IMR-90 (cell line): ENCODE measurements around the gene ARHGEF7. TPM values are rescaled to one million over a fixed set of nuclear protein-coding genes. Genes with fewer than 3 reads are reported as not detected.

Experiments used
- ATAC-seq: fragments of 200-7000 bp; cut with Tn5 transposase; 2 replicates; pipeline ENCODE4 v1.9.1; 2020; ENCODE audit warnings: low read depth, mild to moderate bottlenecking, moderate library complexity
- BruUV-seq: library from RNA; stranded (reverse); fragments of 400-500 nt; replicated peaks from 2 replicates; lab custom pipeline; 2021; lab: Mats Ljungman, UMichigan
- CTCF ChIA-PET: fragments of 300-600 bp; formaldehyde crosslinking; extraction: SDS; loops from one replicate; lab custom pipeline; 2021; ENCODE audit warnings: antibody characterized with exemption; lab: Yijun Ruan, JAX
- POLR2A ChIA-PET: fragments of 300-600 bp; sonication (Branson Sonifier 250); formaldehyde crosslinking; loops from one replicate; lab custom pipeline; 2022; ENCODE audit warnings: antibody characterized with exemption; ENCODE audit not compliant: unreplicated experiment; lab: Charles Lee
- DNase-seq: peaks from one replicate; pipeline ENCODE4 v3.0.0; 2013
- H2AFZ ChIP-seq: replicated peaks from 2 replicates; pipeline ENCODE3; 2013; ENCODE audit warnings: low read length, mild to moderate bottlenecking; ENCODE audit not compliant: poor library complexity
- H2AK5ac ChIP-seq: 2 replicates; pipeline ENCODE4 v1.6.1; 2013; ENCODE audit warnings: low read depth, low read length, inconsistent platforms
- H2AK9ac ChIP-seq: replicated peaks from 2 replicates; pipeline ENCODE3; 2013; ENCODE audit warnings: mild to moderate bottlenecking, low read depth, low read length, moderate library complexity; ENCODE audit not compliant: poor library complexity
- H2BK120ac ChIP-seq: 2 replicates; pipeline ENCODE4 v1.6.1; 2013; ENCODE audit warnings: low read depth, low read length, inconsistent platforms
- H2BK15ac ChIP-seq: 3 replicates; pipeline ENCODE4 v1.6.1; 2013; ENCODE audit warnings: low read depth, low read length, inconsistent platforms
- H2BK20ac ChIP-seq: 2 replicates; pipeline ENCODE4 v1.6.1; 2013; ENCODE audit warnings: low read depth, mild to moderate bottlenecking, inconsistent platforms, low read length, moderate library complexity
- H2BK5ac ChIP-seq: 2 replicates; pipeline ENCODE4 v1.6.1; 2013; ENCODE audit warnings: mild to moderate bottlenecking, low read depth, low read length, inconsistent platforms; ENCODE audit not compliant: poor library complexity, severe bottlenecking
- H3K14ac ChIP-seq: replicated peaks from 2 replicates; pipeline ENCODE4 v1.6.1; 2013; ENCODE audit warnings: low read depth, low read length, inconsistent platforms
- H3K18ac ChIP-seq: 2 replicates; pipeline ENCODE4 v1.6.1; 2013; ENCODE audit warnings: low read depth, low read length, control low read depth
- H3K23ac ChIP-seq: 2 replicates; pipeline ENCODE4 v1.6.1; 2013; ENCODE audit warnings: low read depth, low read length, inconsistent platforms
- H3K27ac ChIP-seq: 2 replicates; pipeline ENCODE4 v1.5.1; 2013; ENCODE audit warnings: mild to moderate bottlenecking, control low read depth, low read length; ENCODE audit not compliant: insufficient read depth
- H3K27me3 ChIP-seq: 2 replicates; pipeline ENCODE4 v1.6.1; 2013; ENCODE audit warnings: low read length; ENCODE audit not compliant: control insufficient read depth, insufficient read depth
- H3K36me3 ChIP-seq: 2 replicates; pipeline ENCODE4 v1.6.1; 2013; ENCODE audit warnings: low read length, mixed read lengths; ENCODE audit not compliant: control insufficient read depth, insufficient read depth
- H3K4ac ChIP-seq: 2 replicates; pipeline ENCODE4 v1.6.1; 2013; ENCODE audit warnings: low read depth, low read length, inconsistent platforms
- H3K4me1 ChIP-seq: 2 replicates; pipeline ENCODE4 v1.6.1; 2013; ENCODE audit warnings: low read length, mixed read lengths; ENCODE audit not compliant: control insufficient read depth, insufficient read depth
- H3K4me2 ChIP-seq: 2 replicates; pipeline ENCODE4 v1.6.1; 2013; ENCODE audit warnings: low read depth, mild to moderate bottlenecking, control low read depth, low read length, moderate library complexity
- H3K4me3 ChIP-seq: 2 replicates; pipeline ENCODE4 v1.5.1; 2013; ENCODE audit warnings: low read depth, mild to moderate bottlenecking, control low read depth, low read length, moderate library complexity; ENCODE audit not compliant: insufficient read depth
- H3K56ac ChIP-seq: 2 replicates; pipeline ENCODE4 v1.6.1; 2013; ENCODE audit warnings: low read length, inconsistent platforms; ENCODE audit not compliant: insufficient read depth; ENCODE audit errors: extremely low read depth
- H3K79me1 ChIP-seq, 2 experiments: 2 replicates each; pipeline ENCODE4 v1.6.1; 2013; ENCODE audit warnings: low read length in 2 of 2, inconsistent platforms in 1 of 2, low read depth in 1 of 2
- H3K9ac ChIP-seq: 2 replicates; pipeline ENCODE4 v1.6.1; 2013; ENCODE audit warnings: low read depth, low read length, control low read depth
- H3K9me1 ChIP-seq: 2 replicates; pipeline ENCODE4 v1.6.1; 2013; ENCODE audit warnings: low read length, inconsistent platforms; ENCODE audit not compliant: insufficient read depth
- H3K9me3 ChIP-seq: 2 replicates; pipeline ENCODE4 v1.6.1; 2013; ENCODE audit warnings: low read length; ENCODE audit not compliant: control insufficient read depth, insufficient read depth
- H4K20me1 ChIP-seq: 2 replicates; pipeline ENCODE4 v1.6.1; 2013; ENCODE audit warnings: low read length, inconsistent platforms; ENCODE audit not compliant: insufficient read depth
- H4K5ac ChIP-seq: 2 replicates; pipeline ENCODE4 v1.6.1; 2013; ENCODE audit warnings: mild to moderate bottlenecking, low read depth, low read length, control low read depth
- H4K8ac ChIP-seq, 2 experiments: 2 replicates each; pipeline ENCODE4 v1.6.1; 2013; ENCODE audit warnings: low read depth in 2 of 2, low read length in 2 of 2, control low read depth in 1 of 2, inconsistent platforms in 1 of 2
- H4K91ac ChIP-seq: 2 replicates; pipeline ENCODE4 v1.6.1; 2013; ENCODE audit warnings: low read depth, low read length, inconsistent platforms; ENCODE audit not compliant: insufficient read depth
- BHLHE40 ChIP-seq: fragments of 150-350 bp; IDR thresholded peaks from 2 replicates; pipeline ENCODE4 v1.6.1; 2016; ENCODE audit warnings: mild to moderate bottlenecking, low read depth, low read length
- FOS ChIP-seq: fragments of 150-350 bp; IDR thresholded peaks from 2 replicates; pipeline ENCODE4 v1.6.1; 2016; ENCODE audit warnings: low read depth, low read length
- MAFK ChIP-seq: IDR thresholded peaks from 2 replicates; pipeline ENCODE4 v1.6.1; 2012; ENCODE audit warnings: low read depth, low read length, improper control_type of control experiment
- MXI1 ChIP-seq: IDR thresholded peaks from 2 replicates; pipeline ENCODE4 v1.6.1; 2012; ENCODE audit warnings: low read depth, mild to moderate bottlenecking, low read length, moderate library complexity, borderline replicate concordance
- NFE2L2 ChIP-seq: fragments of 150-350 bp; IDR thresholded peaks from 2 replicates; pipeline ENCODE4 v1.6.1; 2016; ENCODE audit warnings: low read depth, mild to moderate bottlenecking, low read length
- POLR2A ChIP-seq: IDR thresholded peaks from 2 replicates; pipeline ENCODE4 v1.6.1; 2012; ENCODE audit warnings: mild to moderate bottlenecking, low read depth, low read length
- RFX5 ChIP-seq: IDR thresholded peaks from 2 replicates; pipeline ENCODE4 v1.8.0; 2012; ENCODE audit warnings: low read depth, mild to moderate bottlenecking, low read length, moderate library complexity
- WGBS, 2 experiments: methylation state at CpG; one replicate each; pipeline versions ENCODE4 v1.1.5 to v1.1.7; 2013; ENCODE audit warnings: missing lambda C conversion rate in 2 of 2; ENCODE audit not compliant: insufficient read length in 1 of 2; ENCODE audit errors: extremely low coverage in 2 of 2; 5-methylcytosine and 5-hydroxymethylcytosine counted together
- dilution Hi-C: fragments of 300-500 bp; cut with HindIII; formaldehyde crosslinking; loops from one replicate; pipeline ENCODE4 v1.14.3; 2018; ENCODE audit warnings: low sequenced_read_pairs; ENCODE audit not compliant: unreplicated experiment
- in situ Hi-C: fragments of 300-500 bp; cut with MboI; formaldehyde crosslinking; loops from 3 replicates; pipeline ENCODE4 v1.14.3; 2019; ENCODE audit warnings: low sequenced_read_pairs, inconsistent platforms, mixed read lengths
- intact Hi-C: fragments of 100-400 bp; cut with micrococcal nuclease; formaldehyde crosslinking; loops from 2 replicates; pipeline ENCODE4 v1.10.0; 2022
- polyA plus RNA-seq, 3 experiments: library from polyadenylated mRNA; depleted of rRNA; stranded (reverse); fragments of >200 nt; gene quantifications; 2 replicates each; pipeline ENCODE4 v1.2.3, GENCODE V29; 2012; ENCODE audit warnings: low replicate concordance in 1 of 3
- total RNA-seq: library from RNA; depleted of rRNA; stranded (reverse); fragments of >200 nt; gene quantifications from 2 replicates; pipeline ENCODE4 v1.2.3, GENCODE V29; 2012
- TF ChIP-seq, protein P1 (sequence below): fragments of 150-350 bp; IDR thresholded peaks from 2 replicates; pipeline ENCODE4 v1.6.1; 2017; ENCODE audit warnings: mild to moderate bottlenecking, antibody characterized with exemption, low read length, low read depth
- TF ChIP-seq, protein P2 (sequence below): conservative IDR thresholded peaks from 2 replicates; pipeline ENCODE4 v1.5.1; 2012; ENCODE audit warnings: mild to moderate bottlenecking, low read depth, low read length, improper control_type of control experiment

ARHGEF7 gene
- total and polyA plus RNA-seq, 2 of the 4 experiments (the other 2 are of a cell fraction), result 32.9 to 59.0 TPM

DNA sequence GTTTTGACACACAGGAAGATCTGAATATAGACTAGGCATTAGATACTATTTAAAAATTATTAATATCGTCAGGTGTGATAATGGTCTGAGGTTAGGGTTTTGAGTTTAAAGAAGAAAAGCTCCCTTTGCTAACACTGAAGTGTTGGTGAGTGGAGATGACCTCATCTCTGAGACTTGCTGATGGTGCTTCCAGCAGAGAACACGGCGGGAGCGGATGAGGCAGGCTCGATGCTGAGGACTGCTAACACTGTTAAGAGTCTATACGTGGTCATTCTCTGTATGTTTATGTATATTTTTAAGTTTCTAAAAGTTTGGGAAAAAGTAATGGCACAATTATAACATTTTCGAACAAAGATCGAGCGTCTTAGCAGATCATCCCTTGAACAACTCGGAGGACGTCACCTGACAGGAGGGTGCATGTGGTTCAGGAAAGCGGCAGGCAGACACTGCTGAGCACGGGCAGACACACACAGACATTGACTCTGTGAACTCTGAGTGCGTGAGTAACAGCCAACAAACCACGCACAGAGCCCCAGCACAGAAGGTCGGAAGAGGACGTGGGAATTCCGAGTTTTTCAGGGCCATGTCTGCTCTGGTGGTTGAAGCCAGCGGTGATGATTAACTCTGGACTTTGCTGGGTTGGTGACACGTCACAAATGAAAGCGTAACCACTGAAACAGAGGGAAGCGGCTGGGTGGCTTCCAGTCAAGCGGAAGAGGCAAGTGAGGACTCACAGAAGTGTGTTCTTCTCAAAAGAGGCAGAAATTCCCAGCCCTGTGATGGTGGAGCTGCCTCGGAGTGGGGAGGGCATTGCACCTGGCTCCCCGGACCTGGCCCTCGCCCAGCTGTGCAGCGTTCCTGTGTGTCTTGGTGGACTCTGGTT, 113.4 kb downstream of the ARHGEF7 start:
- Histone ChIP-seq H3K79me1 (peaks cover 53 to 84% of the 10 kb centered on the region in 2 experiments), H4K20me1 (peaks cover 32% of the 10 kb centered on the region; the same call in 1 of the 2 replicates), H2AFZ (no peak overlapping the region), H3K23ac (no peak overlapping the region), H2AK5ac (no peak overlapping the region), H2BK20ac (no peak overlapping the region; the same call in 1 of the 2 replicates), H2AK9ac (no peak overlapping the region), H3K4ac (no peak overlapping the region), H3K9me3 (no peaks in the 10 kb centered on the region), H3K27me3 (no peaks in the 10 kb centered on the region), H3K14ac (no peak overlapping the region), H4K5ac (no peak overlapping the region), H3K36me3 (peaks cover 10% of the 10 kb centered on the region), H2BK120ac (no peak overlapping the region), H3K56ac (no peak overlapping the region), H2BK15ac (no peak overlapping the region), H4K8ac (no peak overlapping the region), H3K18ac (no peak overlapping the region), H2BK5ac (no peak overlapping the region), H3K9me1 (peaks cover 31% of the 10 kb centered on the region), H3K9ac (no peak overlapping the region), H4K91ac (no peak overlapping the region), H3K4me3 (no peak overlapping the region), H3K4me1 (peaks cover 11% of the 10 kb centered on the region), H3K27ac (no peak overlapping the region), H3K4me2 (no peak overlapping the region)
- in situ Hi-C loops, result no loop called here
- TF ChIP-seq MAFK (no peak), FOS (no peak), RFX5 (no peak), POLR2A (no peak), MXI1 (no peak), NFE2L2 (no peak), BHLHE40 (0 out of 2 replicates have a peak, but pooled peaks have one; percentile 18)
- TF ChIP-seq, protein P1, sequence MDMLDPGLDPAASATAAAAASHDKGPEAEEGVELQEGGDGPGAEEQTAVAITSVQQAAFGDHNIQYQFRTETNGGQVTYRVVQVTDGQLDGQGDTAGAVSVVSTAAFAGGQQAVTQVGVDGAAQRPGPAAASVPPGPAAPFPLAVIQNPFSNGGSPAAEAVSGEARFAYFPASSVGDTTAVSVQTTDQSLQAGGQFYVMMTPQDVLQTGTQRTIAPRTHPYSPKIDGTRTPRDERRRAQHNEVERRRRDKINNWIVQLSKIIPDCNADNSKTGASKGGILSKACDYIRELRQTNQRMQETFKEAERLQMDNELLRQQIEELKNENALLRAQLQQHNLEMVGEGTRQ, result no peak
- TF ChIP-seq, protein P2, sequence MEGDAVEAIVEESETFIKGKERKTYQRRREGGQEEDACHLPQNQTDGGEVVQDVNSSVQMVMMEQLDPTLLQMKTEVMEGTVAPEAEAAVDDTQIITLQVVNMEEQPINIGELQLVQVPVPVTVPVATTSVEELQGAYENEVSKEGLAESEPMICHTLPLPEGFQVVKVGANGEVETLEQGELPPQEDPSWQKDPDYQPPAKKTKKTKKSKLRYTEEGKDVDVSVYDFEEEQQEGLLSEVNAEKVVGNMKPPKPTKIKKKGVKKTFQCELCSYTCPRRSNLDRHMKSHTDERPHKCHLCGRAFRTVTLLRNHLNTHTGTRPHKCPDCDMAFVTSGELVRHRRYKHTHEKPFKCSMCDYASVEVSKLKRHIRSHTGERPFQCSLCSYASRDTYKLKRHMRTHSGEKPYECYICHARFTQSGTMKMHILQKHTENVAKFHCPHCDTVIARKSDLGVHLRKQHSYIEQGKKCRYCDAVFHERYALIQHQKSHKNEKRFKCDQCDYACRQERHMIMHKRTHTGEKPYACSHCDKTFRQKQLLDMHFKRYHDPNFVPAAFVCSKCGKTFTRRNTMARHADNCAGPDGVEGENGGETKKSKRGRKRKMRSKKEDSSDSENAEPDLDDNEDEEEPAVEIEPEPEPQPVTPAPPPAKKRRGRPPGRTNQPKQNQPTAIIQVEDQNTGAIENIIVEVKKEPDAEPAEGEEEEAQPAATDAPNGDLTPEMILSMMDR, result no peak
- BruUV-seq, result no TSS peak
- intact Hi-C loops, result no loop called here
- ATAC-seq (no peak), DNase-seq (peak; percentile 34)
- ChIA-PET POLR2A (no interaction called here), CTCF (no interaction called here)
- WGBS, 2 experiments, result 91% methylated on average over 17 of the region's 27 CpGs; no CpG with 5 or more reads in 1 of the 2 experiments
- dilution Hi-C loops, result no loop called here
